SK-N-SH treated with all-trans-retinoic acid at 6 μM for 48 hours (cell line): ENCODE data around the gene SPSB2.
A peak's percentile ranks its signal among the peaks of the same experiment; 100 is the strongest.

ENCODE experiments used
- ATAC-seq: fragments of 200-7000 bp; cut with Tn5 transposase; 3 replicates; pipeline ENCODE4 v1.9.1; 2020; ENCODE audit warnings: mild to moderate bottlenecking, moderate library complexity
- ARNTL ChIP-seq: fragments of 450-650 bp; formaldehyde crosslinking; IDR thresholded peaks from 2 replicates; pipeline ENCODE4 v1.5.0; 2020; ENCODE audit warnings: low read depth, mild to moderate bottlenecking, moderate library complexity, borderline replicate concordance
- BACH2 ChIP-seq: fragments of 250-450 bp; sonication (Bioruptor Pico); IDR thresholded peaks from 2 replicates; pipeline ENCODE4 v1.9.0; 2021; ENCODE audit warnings: mild to moderate bottlenecking, borderline replicate concordance
- CREB5 ChIP-seq: fragments of 250-450 bp; sonication (Bioruptor Pico); IDR thresholded peaks from 2 replicates; pipeline ENCODE4 v1.5.1; 2020; ENCODE audit warnings: low read depth, mild to moderate bottlenecking, moderate library complexity
- CSDC2 ChIP-seq: fragments of 250-450 bp; sonication (Bioruptor Pico); IDR thresholded peaks from 2 replicates; pipeline ENCODE4 v1.5.0; 2020; ENCODE audit warnings: mild to moderate bottlenecking, moderate library complexity
- CSRNP3 ChIP-seq: fragments of 250-450 bp; sonication (Bioruptor Pico); IDR thresholded peaks from 2 replicates; pipeline ENCODE4 v1.5.1; 2021; ENCODE audit warnings: mild to moderate bottlenecking, moderate library complexity
- ESRRG ChIP-seq: fragments of 250-450 bp; sonication (Bioruptor Pico); IDR thresholded peaks from 2 replicates; pipeline ENCODE4 v1.6.1; 2021; ENCODE audit warnings: mild to moderate bottlenecking
- GLIS3 ChIP-seq: fragments of 250-450 bp; sonication (Bioruptor Pico); IDR thresholded peaks from 2 replicates; pipeline ENCODE4 v1.5.0; 2020; ENCODE audit warnings: mild to moderate bottlenecking, moderate library complexity
- ISL1 ChIP-seq: fragments of 250-450 bp; sonication (Bioruptor Pico); IDR thresholded peaks from 2 replicates; pipeline ENCODE4 v2.1.2; 2022; ENCODE audit warnings: mild to moderate bottlenecking, moderate library complexity
- PATZ1 ChIP-seq: fragments of 250-450 bp; sonication (Bioruptor Pico); IDR thresholded peaks from 2 replicates; pipeline ENCODE4 v1.8.0; 2020; ENCODE audit warnings: mild to moderate bottlenecking, moderate library complexity, borderline replicate concordance
- PPARA ChIP-seq: fragments of 250-450 bp; sonication (Bioruptor Pico); IDR thresholded peaks from 2 replicates; pipeline ENCODE4 v1.5.0; 2020; ENCODE audit warnings: mild to moderate bottlenecking, borderline replicate concordance
- RARB ChIP-seq: fragments of 250-450 bp; sonication (Bioruptor Pico); IDR thresholded peaks from 2 replicates; pipeline ENCODE4 v1.8.0; 2021; ENCODE audit warnings: mild to moderate bottlenecking, moderate library complexity
- SNAI2 ChIP-seq: fragments of 250-450 bp; sonication (Bioruptor Pico); IDR thresholded peaks from 2 replicates; pipeline ENCODE4 v1.5.0; 2020; ENCODE audit warnings: mild to moderate bottlenecking, moderate library complexity
- TOX ChIP-seq: fragments of 250-450 bp; sonication (Bioruptor Pico); IDR thresholded peaks from 2 replicates; pipeline ENCODE4 v1.8.0; 2021; ENCODE audit warnings: mild to moderate bottlenecking, moderate library complexity, borderline replicate concordance
- ZC3H10 ChIP-seq: fragments of 250-450 bp; sonication (Bioruptor Pico); IDR thresholded peaks from 2 replicates; pipeline ENCODE4 v1.5.1; 2021; ENCODE audit warnings: mild to moderate bottlenecking, moderate library complexity
- ZFP3 ChIP-seq: fragments of 250-450 bp; sonication (Bioruptor Pico); IDR thresholded peaks from 2 replicates; pipeline ENCODE4 v1.5.0; 2020; ENCODE audit warnings: mild to moderate bottlenecking, moderate library complexity
- ZFP30 ChIP-seq: fragments of 450-650 bp; formaldehyde crosslinking; IDR thresholded peaks from 2 replicates; pipeline ENCODE4 v1.5.0; 2022; ENCODE audit warnings: mild to moderate bottlenecking, moderate library complexity
- ZNF565 ChIP-seq: fragments of 450-650 bp; formaldehyde crosslinking; conservative IDR thresholded peaks from 2 replicates; pipeline ENCODE4 v1.5.0; 2020; ENCODE audit warnings: low read depth, mild to moderate bottlenecking, moderate library complexity
- ZNF8 ChIP-seq: fragments of 450-650 bp; formaldehyde crosslinking; IDR thresholded peaks from 2 replicates; pipeline ENCODE4 v1.5.0; 2020; ENCODE audit warnings: mild to moderate bottlenecking, moderate library complexity
- TF ChIP-seq, protein P1 (sequence below): fragments of 250-450 bp; sonication (Bioruptor Pico); IDR thresholded peaks from 2 replicates; pipeline ENCODE4 v1.5.0; 2020; ENCODE audit warnings: mild to moderate bottlenecking, moderate library complexity
- TF ChIP-seq, protein P2 (sequence below): fragments of 250-450 bp; sonication (Bioruptor Pico); IDR thresholded peaks from 2 replicates; pipeline ENCODE4 v1.8.0; 2021; ENCODE audit warnings: low read depth, mild to moderate bottlenecking, moderate library complexity, borderline replicate concordance

Gene SPSB2

GRCh38 chr12:6829536-6830220 lies 43.4 kb downstream of the SPSB2 start:
- ATAC-seq = peak; percentile 47
- no peak for TF ChIP-seq CREB5 (CRISPR knock-in tag)
- TF ChIP-seq ZC3H10 (CRISPR knock-in tag) = no peak
- TF ChIP-seq PPARA = no peak
- TF ChIP-seq CSRNP3 (CRISPR knock-in tag) = no peak
- TF ChIP-seq ZFP3 (CRISPR knock-in tag) = no peak
- no peak for TF ChIP-seq RARB
- TF ChIP-seq, protein P1, sequence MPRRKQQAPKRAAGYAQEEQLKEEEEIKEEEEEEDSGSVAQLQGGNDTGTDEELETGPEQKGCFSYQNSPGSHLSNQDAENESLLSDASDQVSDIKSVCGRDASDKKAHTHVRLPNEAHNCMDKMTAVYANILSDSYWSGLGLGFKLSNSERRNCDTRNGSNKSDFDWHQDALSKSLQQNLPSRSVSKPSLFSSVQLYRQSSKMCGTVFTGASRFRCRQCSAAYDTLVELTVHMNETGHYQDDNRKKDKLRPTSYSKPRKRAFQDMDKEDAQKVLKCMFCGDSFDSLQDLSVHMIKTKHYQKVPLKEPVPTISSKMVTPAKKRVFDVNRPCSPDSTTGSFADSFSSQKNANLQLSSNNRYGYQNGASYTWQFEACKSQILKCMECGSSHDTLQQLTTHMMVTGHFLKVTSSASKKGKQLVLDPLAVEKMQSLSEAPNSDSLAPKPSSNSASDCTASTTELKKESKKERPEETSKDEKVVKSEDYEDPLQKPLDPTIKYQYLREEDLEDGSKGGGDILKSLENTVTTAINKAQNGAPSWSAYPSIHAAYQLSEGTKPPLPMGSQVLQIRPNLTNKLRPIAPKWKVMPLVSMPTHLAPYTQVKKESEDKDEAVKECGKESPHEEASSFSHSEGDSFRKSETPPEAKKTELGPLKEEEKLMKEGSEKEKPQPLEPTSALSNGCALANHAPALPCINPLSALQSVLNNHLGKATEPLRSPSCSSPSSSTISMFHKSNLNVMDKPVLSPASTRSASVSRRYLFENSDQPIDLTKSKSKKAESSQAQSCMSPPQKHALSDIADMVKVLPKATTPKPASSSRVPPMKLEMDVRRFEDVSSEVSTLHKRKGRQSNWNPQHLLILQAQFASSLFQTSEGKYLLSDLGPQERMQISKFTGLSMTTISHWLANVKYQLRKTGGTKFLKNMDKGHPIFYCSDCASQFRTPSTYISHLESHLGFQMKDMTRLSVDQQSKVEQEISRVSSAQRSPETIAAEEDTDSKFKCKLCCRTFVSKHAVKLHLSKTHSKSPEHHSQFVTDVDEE (CRISPR knock-in tag) = no peak
- no peak for TF ChIP-seq PATZ1 (CRISPR knock-in tag)
- no peak for TF ChIP-seq ZNF565 (CRISPR knock-in tag)
- no peak for TF ChIP-seq ZNF8 (CRISPR knock-in tag)
- no peak for TF ChIP-seq ESRRG
- no peak for TF ChIP-seq ARNTL (CRISPR knock-in tag)
- TF ChIP-seq BACH2 = no peak
- TF ChIP-seq ZFP30 = no peak
- no peak for TF ChIP-seq CSDC2 (CRISPR knock-in tag)
- no peak for TF ChIP-seq SNAI2 (CRISPR knock-in tag)
- TF ChIP-seq, protein P2, sequence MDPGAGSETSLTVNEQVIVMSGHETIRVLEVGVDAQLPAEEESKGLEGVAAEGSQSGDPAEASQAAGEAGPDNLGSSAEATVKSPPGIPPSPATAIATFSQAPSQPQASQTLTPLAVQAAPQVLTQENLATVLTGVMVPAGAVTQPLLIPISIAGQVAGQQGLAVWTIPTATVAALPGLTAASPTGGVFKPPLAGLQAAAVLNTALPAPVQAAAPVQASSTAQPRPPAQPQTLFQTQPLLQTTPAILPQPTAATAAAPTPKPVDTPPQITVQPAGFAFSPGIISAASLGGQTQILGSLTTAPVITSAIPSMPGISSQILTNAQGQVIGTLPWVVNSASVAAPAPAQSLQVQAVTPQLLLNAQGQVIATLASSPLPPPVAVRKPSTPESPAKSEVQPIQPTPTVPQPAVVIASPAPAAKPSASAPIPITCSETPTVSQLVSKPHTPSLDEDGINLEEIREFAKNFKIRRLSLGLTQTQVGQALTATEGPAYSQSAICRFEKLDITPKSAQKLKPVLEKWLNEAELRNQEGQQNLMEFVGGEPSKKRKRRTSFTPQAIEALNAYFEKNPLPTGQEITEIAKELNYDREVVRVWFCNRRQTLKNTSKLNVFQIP (CRISPR knock-in tag) = no peak
- TF ChIP-seq ISL1 (CRISPR knock-in tag) = no peak
- TF ChIP-seq, all 23 proteins: peak for 0

DNA sequence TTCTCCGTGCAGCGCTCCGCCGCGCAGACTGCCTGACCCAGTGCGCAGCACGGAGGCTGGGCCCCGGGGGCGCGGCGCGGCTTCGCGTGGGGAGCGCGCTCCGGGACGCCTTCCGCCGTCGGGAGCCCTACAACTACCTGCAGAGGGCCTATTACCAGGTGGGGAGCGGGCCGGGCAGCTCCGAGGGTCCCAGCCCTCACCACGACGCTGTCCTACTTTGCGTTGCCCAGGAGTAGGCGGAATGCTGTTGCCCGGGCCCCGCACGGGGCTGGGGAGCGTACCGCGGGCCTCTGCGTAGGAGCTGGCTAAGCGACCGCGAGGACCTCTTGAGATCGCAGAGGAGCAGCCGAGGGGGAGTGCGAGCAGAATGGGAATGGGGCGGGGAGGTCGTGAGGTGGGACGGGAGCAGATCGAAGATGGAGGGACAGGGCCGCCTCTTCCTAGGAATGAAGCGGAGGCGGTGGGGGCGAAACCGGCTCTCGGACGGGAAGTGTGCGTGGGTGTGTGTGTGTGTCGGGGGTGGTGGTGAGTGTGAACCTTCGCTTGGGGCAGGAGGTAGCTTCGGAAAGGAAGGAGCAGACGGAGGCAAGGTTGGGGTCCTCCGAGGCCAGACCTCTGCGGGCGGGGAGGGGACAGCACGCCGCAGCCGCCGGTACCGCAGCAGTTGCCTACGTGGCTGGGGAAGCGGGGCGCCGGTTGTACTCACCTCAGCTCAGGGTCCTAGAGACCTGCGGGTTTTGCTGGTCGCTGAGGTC lies 44.1 kb downstream of the SPSB2 start:
- peak; percentile 60 for ATAC-seq

More for the DNA sequence above, 44.1 kb downstream of the SPSB2 start:
- TF ChIP-seq CSRNP3 (CRISPR knock-in tag) = no peak
- TF ChIP-seq ZFP3 (CRISPR knock-in tag) = no peak
- no peak for TF ChIP-seq SNAI2 (CRISPR knock-in tag)
- no peak for TF ChIP-seq PPARA
- TF ChIP-seq ZNF8 (CRISPR knock-in tag) = no peak
- TF ChIP-seq GLIS3 = no peak
- TF ChIP-seq RARB = no peak
- no peak for TF ChIP-seq ZFP30
- no peak for TF ChIP-seq TOX
- TF ChIP-seq, protein P1 (CRISPR knock-in tag) = no peak
- TF ChIP-seq ISL1 (CRISPR knock-in tag) = no peak
- no peak for TF ChIP-seq ZC3H10 (CRISPR knock-in tag)
- TF ChIP-seq, all 23 proteins: peak for 0
